Mesothelial cell of epicardium (in vitro differentiated cells): Measurements from ENCODE around the gene KIAA0753. TPM values are rescaled to one million over a fixed set of nuclear protein-coding genes. Genes with fewer than 3 reads are reported as not detected.
A peak's percentile ranks its signal among the peaks of the same experiment; 100 is the strongest.
"Not testable (repeated sequence)": the region's sequence is repeated elsewhere in the genome, so short reads cannot be mapped to it uniquely, and the experiment has no call there.

Source experiments
- DNase-seq, 2 experiments: peaks; one replicate each; pipeline ENCODE4 v3.0.0; 2021; ENCODE audit warnings: low spot score in 2 of 2; ENCODE audit not compliant: unreplicated experiment in 2 of 2
- H3K27ac Mint-ChIP-seq: 2 replicates; pipeline ENCODE4 v1.8.0; 2021; ENCODE audit warnings: mixed read lengths
- H3K27me3 Mint-ChIP-seq: 2 replicates; pipeline ENCODE4 v1.8.0; 2021; ENCODE audit warnings: low read depth, mixed read lengths
- H3K36me3 Mint-ChIP-seq: 2 replicates; pipeline ENCODE4 v1.8.0; 2021; ENCODE audit warnings: mixed read lengths
- H3K4me1 Mint-ChIP-seq: 2 replicates; pipeline ENCODE4 v1.8.0; 2021; ENCODE audit warnings: mixed read lengths
- H3K4me3 Mint-ChIP-seq: 2 replicates; pipeline ENCODE4 v1.8.0; 2021; ENCODE audit warnings: mild to moderate bottlenecking, moderate library complexity, mixed read lengths
- H3K9me3 Mint-ChIP-seq: 2 replicates; pipeline ENCODE4 v1.8.0; 2021; ENCODE audit warnings: mixed read lengths
- CTCF ChIP-seq: fragments of 200-600 bp; sonication (generic); IDR thresholded peaks from one replicate; pipeline ENCODE4 v1.5.0; 2021; ENCODE audit warnings: antibody characterized with exemption; ENCODE audit not compliant: unreplicated experiment
- total RNA-seq: library from RNA; stranded (reverse); gene quantifications from 3 replicates; pipeline ENCODE4 v1.2.1, GENCODE V29; 2021

KIAA0753 gene
- total RNA-seq, 1 donor from 2014 or later, result 41.1 TPM

GRCh38 chr17:6660805-6661463 is 20.4 kb upstream of the KIAA0753 start:
- Mint-ChIP-seq H3K27ac (no peak overlapping the region), H3K27me3 (peaks cover 69% of the 10 kb centered on the region), H3K36me3 (peaks cover 2% of the 10 kb centered on the region), H3K4me1 (peaks cover 2% of the 10 kb centered on the region), H3K9me3 (no peaks in the 10 kb centered on the region), H3K4me3 (no peak overlapping the region)
- TF ChIP-seq CTCF, result no peak
- DNase-seq, result no peak

GRCh38 chr17:6660101-6660500 is 19.6 kb upstream of the KIAA0753 start:
- DNase-seq, result no peak
- no peak overlapping the region for H3K27ac Mint-ChIP-seq
- H3K9me3 Mint-ChIP-seq, result no peaks in the 10 kb centered on the region
- peaks cover 9% of the 10 kb centered on the region for H3K4me1 Mint-ChIP-seq
- no peak overlapping the region for H3K4me3 Mint-ChIP-seq
- H3K36me3 Mint-ChIP-seq, result peaks cover 2% of the 10 kb centered on the region
- TF ChIP-seq CTCF, result no peak
- H3K27me3 Mint-ChIP-seq, result peaks cover 75% of the 10 kb centered on the region

DNA sequence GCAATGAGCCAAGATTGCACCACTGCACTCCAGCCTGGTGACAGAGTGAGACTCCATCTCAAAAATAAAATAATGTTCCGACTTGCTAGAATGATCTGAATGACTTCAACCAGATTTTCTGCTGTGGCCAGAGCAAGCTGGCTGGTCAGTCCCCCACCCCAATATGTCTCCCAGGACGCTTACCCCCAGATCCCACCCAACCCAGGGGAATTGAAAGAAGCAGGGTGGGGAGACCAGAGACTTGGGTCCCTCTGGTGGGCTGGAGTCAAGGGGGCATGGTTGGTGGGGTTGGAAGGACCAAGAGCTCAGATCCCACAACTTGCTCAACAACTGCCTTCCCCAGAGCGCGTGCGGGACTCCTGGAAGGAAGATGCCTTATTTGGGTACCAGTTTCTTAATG is 17.9 kb upstream of the KIAA0753 start:
- Mint-ChIP-seq H3K4me3 (peak overlapping the region; percentile 10), H3K27me3 (peaks cover 85% of the 10 kb centered on the region), H3K4me1 (peaks cover 22% of the 10 kb centered on the region)
- not testable (repeated sequence) for H3K9me3 Mint-ChIP-seq, H3K27ac Mint-ChIP-seq, DNase-seq, H3K36me3 Mint-ChIP-seq

DNA sequence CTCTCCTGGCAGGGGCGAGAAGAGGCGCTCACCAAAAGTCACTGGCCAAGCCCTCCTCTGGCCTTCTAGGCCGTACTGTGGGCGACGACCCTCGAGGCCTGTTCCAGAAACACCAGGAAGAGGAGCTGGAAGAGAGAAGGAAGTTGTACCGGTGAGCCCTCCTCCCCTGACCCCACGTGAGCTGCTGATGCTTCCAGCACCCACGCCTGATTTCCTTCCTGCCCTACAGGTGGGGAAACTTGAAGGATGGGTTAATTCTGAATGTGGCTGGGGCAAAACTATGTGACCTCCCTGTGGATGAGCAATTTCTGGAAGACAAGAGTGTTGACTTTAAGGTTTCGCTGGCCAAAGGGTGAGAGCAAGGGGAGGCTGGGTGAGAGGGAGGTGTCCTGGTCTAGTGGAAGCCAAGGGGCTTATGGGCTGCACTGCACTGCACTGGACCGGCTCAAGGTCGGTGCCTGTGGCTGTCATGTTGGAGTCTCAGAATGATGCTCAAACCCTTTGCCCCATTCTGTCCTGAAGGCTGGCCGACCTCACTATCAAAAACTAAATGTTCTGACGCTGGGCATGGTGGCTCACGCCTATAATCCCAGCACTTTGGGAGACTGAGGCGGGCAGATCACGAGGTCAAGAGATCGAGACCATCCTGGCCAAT is 17.2 kb upstream of the KIAA0753 start:
- peak overlapping the region; percentile 56 for H3K4me3 Mint-ChIP-seq
- peaks cover 84% of the 10 kb centered on the region for H3K27me3 Mint-ChIP-seq
- H3K4me1 Mint-ChIP-seq, result peaks cover 29% of the 10 kb centered on the region
- no peak overlapping the region for H3K27ac Mint-ChIP-seq
- no peak for DNase-seq
- no peak for TF ChIP-seq CTCF
- H3K9me3 Mint-ChIP-seq, result no peaks in the 10 kb centered on the region
- peaks cover 2% of the 10 kb centered on the region for H3K36me3 Mint-ChIP-seq

DNA sequence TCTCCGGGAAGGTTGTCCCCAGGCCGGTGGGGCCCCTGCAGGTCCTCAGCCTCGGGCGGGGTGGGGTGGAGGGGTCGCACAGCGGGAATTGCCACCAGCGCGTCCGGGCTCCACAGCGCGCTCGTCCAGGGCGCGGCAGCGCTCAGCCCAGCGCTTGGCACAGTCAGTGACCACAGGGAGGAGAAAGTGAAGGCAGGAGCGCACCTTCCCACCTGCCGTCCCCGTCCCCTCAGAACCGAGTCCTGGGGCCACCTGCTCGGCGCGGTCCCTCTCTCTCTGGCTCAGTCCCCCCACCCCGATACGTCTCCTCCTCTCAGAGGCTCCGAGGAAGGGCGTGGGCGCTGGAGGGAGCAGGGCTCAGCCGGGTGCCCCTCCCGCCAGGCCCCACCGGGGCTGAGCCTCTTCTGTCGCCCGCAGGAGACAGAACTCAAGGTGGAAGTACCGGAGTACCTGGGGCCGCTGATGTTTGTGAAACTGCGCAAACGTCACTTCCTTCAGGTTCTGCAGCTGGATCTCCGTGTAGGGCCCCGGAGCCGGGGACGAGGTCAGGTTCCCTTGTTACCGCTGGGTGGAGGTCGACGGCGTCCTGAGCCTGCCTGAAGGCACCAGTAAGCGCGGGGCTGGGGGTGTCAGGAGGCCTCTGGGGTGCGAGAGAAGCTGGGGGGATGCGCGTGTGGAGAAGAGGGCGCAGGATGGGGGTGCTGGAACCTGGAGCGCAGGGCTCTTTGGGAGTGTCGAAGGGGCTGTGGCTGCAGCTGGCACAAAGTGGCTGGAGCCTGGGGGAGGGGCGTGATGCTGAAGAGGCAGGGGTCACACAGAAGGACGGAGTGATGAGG is 16.5 kb upstream of the KIAA0753 start:
- H3K27me3 Mint-ChIP-seq, result peaks cover 77% of the 10 kb centered on the region
- H3K4me3 Mint-ChIP-seq, result peak overlapping the region; percentile 56
- H3K9me3 Mint-ChIP-seq, H3K27ac Mint-ChIP-seq, H3K36me3 Mint-ChIP-seq, DNase-seq: not testable (repeated sequence)
- H3K4me1 Mint-ChIP-seq, result peaks cover 34% of the 10 kb centered on the region

- DNase-seq, H3K9me3 Mint-ChIP-seq, H3K36me3 Mint-ChIP-seq: not testable (repeated sequence)
- Mint-ChIP-seq H3K27ac (peak overlapping the region; percentile 3), H3K4me3 (peak overlapping the region; percentile 65), H3K27me3 (peaks cover 67% of the 10 kb centered on the region), H3K4me1 (peaks cover 36% of the 10 kb centered on the region)
These were observed 15.3 kb upstream of the KIAA0753 start for GRCh38 chr17:6655732-6656361.
